OCI-LY3 (cell line): ENCODE measurements around the gene PRKD3.

Experiments
- CTCF ChIP-seq: fragments of 200-600, 300-600 bp; sonication (generic); IDR thresholded peaks from 2 replicates; pipeline ENCODE4 v1.5.1; 2014; ENCODE audit warnings: antibody characterized with exemption, low read length, low read depth
- EZH2phosphoT487 ChIP-seq: fragments of 200-600 bp; shearing (Covaris generic); IDR thresholded peaks from 2 replicates; pipeline ENCODE4 v1.6.1; 2018; ENCODE audit warnings: antibody characterized with exemption, mixed run types, low read depth

GRCh38 chr2:37281916-37282315 is 42.7 kb downstream of the PRKD3 start:
- TF ChIP-seq CTCF (peak; percentile 55), EZH2phosphoT487 (no peak)
